Measurements from ENCODE around the gene LPAR1. TPM values are rescaled to one million over a fixed set of nuclear protein-coding genes. Genes with fewer than 3 reads are reported as not detected.

Gene LPAR1
- total RNA-seq (2014; rRNA removed; shearing (Covaris generic)) = 8.0 and 21.7 TPM in 2 replicates

GRCh38 chr9:111038331-111039230, at the start of gene LPAR1:
Gene LPAR1 (minus strand): TSS chr9:111038470. CDS start chr9:110972117, 66,353 bp downstream.
- DNase-seq (ENCODE audit: low read depth in 1 of 2, low spot score in 2 of 2) = peak; percentile 49 to 50
- H3K27ac ChIP-seq = peak within 1 kb of the TSS; percentile 55
- peak within 1 kb of the TSS; percentile 95 for H3K4me3 ChIP-seq
- 0 out of 2 replicates have a peak, but pooled peaks cover 3% of the 10 kb centered on the region for H3K9me3 ChIP-seq (replicated peaks)
- H3K4me1 ChIP-seq (replicated peaks) = peaks cover 20% of the 10 kb centered on the region
- H3K27me3 ChIP-seq (replicated peaks) = no peaks in the 10 kb centered on the region
- peaks cover 8% of the 10 kb centered on the region for H3K36me3 ChIP-seq

GRCh38 chr9:111078391-111079038, 40.2 kb upstream of the LPAR1 start:
- Histone ChIP-seq H3K36me3 (no peaks in the 10 kb centered on the region), H3K27ac (no peak overlapping the region), H3K27me3 (replicated peaks) (no peaks in the 10 kb centered on the region), H3K4me1 (replicated peaks) (no peaks in the 10 kb centered on the region), H3K9me3 (replicated peaks) (no peaks in the 10 kb centered on the region), H3K4me3 (no peak overlapping the region)
- no peak for DNase-seq (ENCODE audit: low read depth in 1 of 2, low spot score in 2 of 2)

GRCh38 chr9:111076519-111076918, 38.2 kb upstream of the LPAR1 start:
- no peak overlapping the region for H3K27ac ChIP-seq
- H3K4me3 ChIP-seq = no peak overlapping the region
- no peaks in the 10 kb centered on the region for H3K36me3 ChIP-seq
- no peaks in the 10 kb centered on the region for H3K4me1 ChIP-seq (replicated peaks)
- no peak for DNase-seq (ENCODE audit: low read depth in 1 of 2, low spot score in 2 of 2)
- H3K9me3 ChIP-seq (replicated peaks) = no peaks in the 10 kb centered on the region
- H3K27me3 ChIP-seq (replicated peaks) = no peaks in the 10 kb centered on the region

GRCh38 chr9:111076042-111076441, 37.8 kb upstream of the LPAR1 start:
- no peaks in the 10 kb centered on the region for H3K36me3 ChIP-seq
- no peaks in the 10 kb centered on the region for H3K9me3 ChIP-seq (replicated peaks)
- H3K27me3 ChIP-seq (replicated peaks) = no peaks in the 10 kb centered on the region
- no peak overlapping the region for H3K27ac ChIP-seq
- no peak overlapping the region for H3K4me3 ChIP-seq
- no peaks in the 10 kb centered on the region for H3K4me1 ChIP-seq (replicated peaks)
- DNase-seq (ENCODE audit: low read depth in 1 of 2, low spot score in 2 of 2) = no peak

GRCh38 chr9:111074395-111074794, 36.1 kb upstream of the LPAR1 start:
- Histone ChIP-seq H3K9me3 (replicated peaks) (no peaks in the 10 kb centered on the region), H3K27me3 (replicated peaks) (no peaks in the 10 kb centered on the region), H3K4me1 (replicated peaks) (no peaks in the 10 kb centered on the region), H3K27ac (no peak overlapping the region), H3K4me3 (no peak overlapping the region), H3K36me3 (no peaks in the 10 kb centered on the region)
- DNase-seq (ENCODE audit: low read depth in 1 of 2, low spot score in 2 of 2) = no peak

- Histone ChIP-seq H3K27me3 (replicated peaks) (no peaks in the 10 kb centered on the region), H3K36me3 (no peaks in the 10 kb centered on the region), H3K4me1 (replicated peaks) (no peaks in the 10 kb centered on the region), H3K9me3 (replicated peaks) (no peaks in the 10 kb centered on the region), H3K4me3 (no peak overlapping the region), H3K27ac (no peak overlapping the region)
- no peak for DNase-seq (ENCODE audit: low read depth in 1 of 2, low spot score in 2 of 2)
These were observed 30.9 kb upstream of the LPAR1 start for GRCh38 chr9:111069183-111069582.

- no peaks in the 10 kb centered on the region for H3K36me3 ChIP-seq
- H3K9me3 ChIP-seq (replicated peaks) = no peaks in the 10 kb centered on the region
- no peaks in the 10 kb centered on the region for H3K4me1 ChIP-seq (replicated peaks)
- no peak for DNase-seq (ENCODE audit: low read depth in 1 of 2, low spot score in 2 of 2)
- no peaks in the 10 kb centered on the region for H3K27me3 ChIP-seq (replicated peaks)
- no peak overlapping the region for H3K27ac ChIP-seq
- no peak overlapping the region for H3K4me3 ChIP-seq
These were observed 30.5 kb upstream of the LPAR1 start for GRCh38 chr9:111068771-111069170.

- Histone ChIP-seq H3K36me3 (no peaks in the 10 kb centered on the region), H3K27ac (no peak overlapping the region), H3K9me3 (replicated peaks) (no peaks in the 10 kb centered on the region), H3K4me3 (no peak overlapping the region), H3K4me1 (replicated peaks) (no peaks in the 10 kb centered on the region), H3K27me3 (replicated peaks) (no peaks in the 10 kb centered on the region)
- DNase-seq (ENCODE audit: low read depth in 1 of 2, low spot score in 2 of 2) = no peak
These were observed 30.1 kb upstream of the LPAR1 start for GRCh38 chr9:111068383-111068730.

GRCh38 chr9:111066468-111066867, 28.2 kb upstream of the LPAR1 start:
- Histone ChIP-seq H3K4me1 (replicated peaks) (no peaks in the 10 kb centered on the region), H3K36me3 (no peaks in the 10 kb centered on the region), H3K27ac (no peak overlapping the region), H3K4me3 (no peak overlapping the region), H3K9me3 (replicated peaks) (no peaks in the 10 kb centered on the region), H3K27me3 (replicated peaks) (no peaks in the 10 kb centered on the region)
- no peak for DNase-seq (ENCODE audit: low read depth in 1 of 2, low spot score in 2 of 2)

GRCh38 chr9:111065414-111065813, 27.1 kb upstream of the LPAR1 start:
- Histone ChIP-seq H3K27me3 (replicated peaks) (no peaks in the 10 kb centered on the region), H3K4me3 (no peak overlapping the region), H3K36me3 (no peaks in the 10 kb centered on the region), H3K4me1 (replicated peaks) (no peaks in the 10 kb centered on the region), H3K9me3 (replicated peaks) (no peaks in the 10 kb centered on the region), H3K27ac (no peak overlapping the region)
- DNase-seq (ENCODE audit: low read depth in 1 of 2, low spot score in 2 of 2) = no peak

- Histone ChIP-seq H3K9me3 (replicated peaks) (no peaks in the 10 kb centered on the region), H3K27ac (no peak overlapping the region), H3K36me3 (no peaks in the 10 kb centered on the region), H3K27me3 (replicated peaks) (no peaks in the 10 kb centered on the region), H3K4me3 (no peak overlapping the region), H3K4me1 (replicated peaks) (no peaks in the 10 kb centered on the region)
- no peak for DNase-seq (ENCODE audit: low read depth in 1 of 2, low spot score in 2 of 2)
These were observed 26.0 kb upstream of the LPAR1 start for GRCh38 chr9:111064160-111064837.

GRCh38 chr9:111063332-111063731, 25.1 kb upstream of the LPAR1 start:
- no peaks in the 10 kb centered on the region for H3K9me3 ChIP-seq (replicated peaks)
- no peak overlapping the region for H3K27ac ChIP-seq
- H3K4me1 ChIP-seq (replicated peaks) = no peaks in the 10 kb centered on the region
- H3K4me3 ChIP-seq = no peak overlapping the region
- no peak for DNase-seq (ENCODE audit: low read depth in 1 of 2, low spot score in 2 of 2)
- H3K36me3 ChIP-seq = no peaks in the 10 kb centered on the region
- no peaks in the 10 kb centered on the region for H3K27me3 ChIP-seq (replicated peaks)

- H3K27me3 ChIP-seq (replicated peaks) = no peaks in the 10 kb centered on the region
- no peak for DNase-seq (ENCODE audit: low read depth in 1 of 2, low spot score in 2 of 2)
- H3K4me1 ChIP-seq (replicated peaks) = no peaks in the 10 kb centered on the region
- H3K27ac ChIP-seq = no peak overlapping the region
- H3K4me3 ChIP-seq = no peak overlapping the region
- H3K9me3 ChIP-seq (replicated peaks) = no peaks in the 10 kb centered on the region
- no peaks in the 10 kb centered on the region for H3K36me3 ChIP-seq
These were observed 19.9 kb upstream of the LPAR1 start for GRCh38 chr9:111058166-111058565.

GRCh38 chr9:111056538-111056937, 18.3 kb upstream of the LPAR1 start:
- no peak overlapping the region for H3K27ac ChIP-seq
- no peak overlapping the region for H3K4me3 ChIP-seq
- H3K9me3 ChIP-seq (replicated peaks) = no peaks in the 10 kb centered on the region
- H3K27me3 ChIP-seq (replicated peaks) = no peaks in the 10 kb centered on the region
- no peaks in the 10 kb centered on the region for H3K4me1 ChIP-seq (replicated peaks)
- H3K36me3 ChIP-seq = no peaks in the 10 kb centered on the region
- DNase-seq (ENCODE audit: low read depth in 1 of 2, low spot score in 2 of 2) = no peak

All from SJSA1 (cell line).